Sigmoid colon (tissue), 7 donors: ENCODE measurements around the gene SAPCD1. TPM values are rescaled to one million over a fixed set of nuclear protein-coding genes. Genes with fewer than 3 reads are reported as not detected.

Experiments
- DNase-seq: peaks from one replicate; pipeline ENCODE4 v3.0.0-alpha.2; 2019
- H3K27ac ChIP-seq, 4 donors: fragments of 200-600 bp; sonication (generic); one replicate each; pipeline ENCODE4 v1.5.1; 2016 to 2019; ENCODE audit warnings: mild to moderate bottlenecking in 1 of 4
- H3K27me3 ChIP-seq, 3 donors: fragments of 200-600 bp; sonication (generic); one replicate each; pipeline ENCODE4 v1.5.1; 2019; ENCODE audit warnings: mild to moderate bottlenecking in 1 of 3
- H3K36me3 ChIP-seq, 4 donors: fragments of 200-600 bp; sonication (generic); one replicate each; pipeline ENCODE4 v1.5.1; 2016 to 2019
- H3K4me1 ChIP-seq, 4 donors: fragments of 200-600 bp; sonication (generic); one replicate each; pipeline ENCODE4 v1.5.1; 2017 to 2019
- H3K4me3 ChIP-seq, 4 donors: fragments of 200-600 bp; sonication (generic); one replicate each; pipeline ENCODE4 v1.5.1; 2017 to 2019; ENCODE audit warnings: mild to moderate bottlenecking in 2 of 4, moderate library complexity in 1 of 4
- H3K9me3 ChIP-seq, 4 donors: fragments of 200-600 bp in 3 of 4; sonication (generic) in 3 of 4; one replicate each; pipeline versions ENCODE4 v1.5.1 to v1.6.1; 2013 to 2019
- EP300 ChIP-seq, 4 donors: sonication (generic); formaldehyde crosslinking; IDR thresholded peaks; one replicate each; pipeline ENCODE4 v1.6.1; 2017; ENCODE audit warnings: antibody characterized with exemption in 4 of 4
- POLR2A ChIP-seq, 2 donors: fragments of 450-650 bp; IDR thresholded peaks; one replicate each; pipeline ENCODE4 v1.6.1; 2016; ENCODE audit warnings: antibody characterized with exemption in 2 of 2, mild to moderate bottlenecking in 2 of 2, moderate library complexity in 2 of 2
- POLR2AphosphoS5 ChIP-seq, 4 donors: sonication (generic); formaldehyde crosslinking; IDR thresholded peaks; one replicate each; pipeline ENCODE4 v1.6.1; 2017; ENCODE audit warnings: antibody characterized with exemption in 4 of 4
- WGBS, 2 donors: extraction: QIAGEN DNeasy Blood & Tissue Kit; methylation state at CpG; one replicate each; pipeline ENCODE4 v1.1.7; 2013; 5-methylcytosine and 5-hydroxymethylcytosine counted together
- intact Hi-C: fragments of 100-400 bp; cut with DNase I; formaldehyde crosslinking; loops from one replicate; pipeline ENCODE4 v1.15.1; 2023
- polyA plus RNA-seq, 3 donors: library from polyadenylated mRNA; stranded (reverse); fragments of 200-250 nt; gene quantifications; one replicate each; pipeline ENCODE4 v1.2.3, GENCODE V29; 2013
- total RNA-seq, 4 donors: library from RNA; depleted of rRNA; stranded (reverse); fragments of >200 nt; gene quantifications; one replicate each; pipeline ENCODE4 v1.1.0, GENCODE V29; 2016
- TF ChIP-seq, protein P1 (sequence below), 4 experiments: fragments of 450-650 bp in 3 of 4; fragments of 200-600 bp in 1 of 4; IDR thresholded peaks; one replicate each; pipeline ENCODE4 v1.5.1; 2016 to 2019; ENCODE audit warnings: antibody characterized with exemption in 4 of 4, mild to moderate bottlenecking in 3 of 4, moderate library complexity in 2 of 4
- donor health status: healthy with polysubstance abuse.
- donor health status: Bipolar disorder and iron deficiency.
- donor health status: healthy.

Gene SAPCD1
- total and polyA plus RNA-seq, 7 donors = 1.2 to 8.7 (median 4.2) TPM; not detected in 2

DNA sequence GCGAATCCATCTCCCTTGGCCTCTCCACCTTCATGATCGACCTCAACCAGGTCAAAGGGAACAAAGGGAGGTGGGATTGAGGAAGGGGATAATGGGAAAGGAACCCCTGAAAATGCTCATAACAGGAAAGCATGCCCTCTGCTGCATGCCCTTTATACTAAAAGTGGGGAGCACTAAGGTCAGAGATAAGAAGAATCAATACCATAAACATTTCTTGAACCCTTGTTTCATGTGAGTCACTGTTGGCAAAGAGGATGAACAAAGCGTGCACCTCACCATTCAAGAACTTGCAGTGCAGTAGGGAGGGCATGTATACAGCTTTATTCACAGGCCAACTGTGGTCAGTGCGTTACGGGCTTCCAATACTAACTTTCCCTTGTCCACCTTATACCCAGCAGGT lies 1.7 kb upstream of the SAPCD1 start:
- TF ChIP-seq POLR2AphosphoS5 (IDR thresholded peaks at IDR 0.05) (no peak), EP300 (IDR thresholded peaks at IDR 0.05) (no peak)
- no peaks in the 10 kb centered on the region for H3K9me3 ChIP-seq
- no peak overlapping the region for H3K4me3 ChIP-seq
- WGBS, 2 donors = 80 to 89% methylated on average over 5 of the region's 5 CpGs
- intact Hi-C loops = no loop called here
- peaks cover 0 to under 1% (median 0%) of the 10 kb centered on the region in 4 donors for H3K4me1 ChIP-seq
- DNase-seq = no peak
- peaks cover 0 to 5% (median 1%) of the 10 kb centered on the region in 3 donors for H3K27me3 ChIP-seq
- H3K27ac ChIP-seq = no peak overlapping the region
- H3K36me3 ChIP-seq = no peaks in the 10 kb centered on the region

DNA sequence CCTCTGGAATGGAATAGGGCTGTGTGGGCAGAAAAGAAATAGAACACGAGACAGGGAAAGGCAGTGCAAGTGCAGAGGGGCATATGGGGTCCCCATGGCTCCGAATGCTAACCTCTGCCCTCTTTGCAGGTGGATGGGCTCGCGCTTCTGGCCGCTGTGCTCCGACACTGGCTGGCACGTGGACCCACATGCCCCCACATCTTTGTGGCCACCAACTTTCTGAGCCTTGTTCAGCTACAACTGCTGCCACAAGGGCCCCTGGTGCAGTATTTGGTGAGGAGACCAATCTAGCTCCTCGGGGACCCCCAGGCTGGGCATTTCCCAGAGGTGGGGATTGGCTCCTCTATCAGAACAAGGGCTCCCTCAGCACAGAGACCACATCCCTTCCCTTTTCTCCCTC lies 1.1 kb upstream of the SAPCD1 start:
- TF ChIP-seq POLR2AphosphoS5 (IDR thresholded peaks at IDR 0.05) = no peak
- WGBS, 2 donors = 96 to 97% methylated on average over 8 of the region's 8 CpGs
- H3K4me3 ChIP-seq = no peak overlapping the region
- H3K4me1 ChIP-seq = peaks cover 0 to 6% (median 5%) of the 10 kb centered on the region in 4 donors
- peaks cover 0 to 10% (median 3%) of the 10 kb centered on the region in 3 donors for H3K27me3 ChIP-seq
- no peaks in the 10 kb centered on the region for H3K9me3 ChIP-seq
- H3K27ac ChIP-seq = no peak overlapping the region
- no peaks in the 10 kb centered on the region for H3K36me3 ChIP-seq
- intact Hi-C loops = no loop called here
- no peak for DNase-seq

DNA sequence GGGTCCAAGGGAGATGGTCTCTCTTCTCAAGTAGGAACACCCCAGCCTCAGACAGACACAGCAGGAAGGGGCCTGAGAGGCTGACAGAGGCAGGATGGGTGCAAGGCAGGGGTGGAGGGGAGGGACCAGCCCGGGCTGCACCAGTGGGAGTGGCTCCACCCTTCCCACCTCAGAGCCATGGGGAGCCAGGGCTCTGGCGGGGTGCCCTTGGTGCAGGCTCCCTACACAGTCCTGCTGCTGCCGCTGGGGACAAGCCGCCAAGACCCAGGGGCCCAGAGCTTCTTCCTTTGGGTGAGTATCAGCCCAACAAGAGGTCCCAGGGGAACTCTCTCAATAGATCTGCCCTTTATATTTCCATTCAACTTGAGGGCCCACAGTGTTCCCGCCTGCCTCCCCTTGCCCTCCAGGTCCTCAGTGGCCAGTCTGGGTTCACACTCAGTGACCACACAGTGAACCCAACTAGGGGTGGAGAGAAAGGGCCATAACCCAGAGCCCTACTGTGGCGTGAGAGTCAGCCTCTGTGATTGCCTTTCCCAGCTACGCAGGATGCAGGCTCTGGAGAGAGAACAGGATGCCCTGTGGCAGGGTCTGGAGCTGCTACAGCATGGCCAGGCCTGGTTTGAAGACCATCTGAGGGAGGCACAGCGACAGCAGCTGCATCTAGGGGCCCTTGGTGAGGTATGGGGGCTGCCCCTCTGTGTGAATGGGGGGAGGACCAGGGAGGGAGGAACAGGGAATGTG lies 592 bp downstream of the SAPCD1 start:
- intact Hi-C loops = no loop called here
- no peak for TF ChIP-seq POLR2A (IDR thresholded peaks at IDR 0.05)
- no peak for TF ChIP-seq POLR2AphosphoS5 (IDR thresholded peaks at IDR 0.05)
- TF ChIP-seq, protein P1, sequence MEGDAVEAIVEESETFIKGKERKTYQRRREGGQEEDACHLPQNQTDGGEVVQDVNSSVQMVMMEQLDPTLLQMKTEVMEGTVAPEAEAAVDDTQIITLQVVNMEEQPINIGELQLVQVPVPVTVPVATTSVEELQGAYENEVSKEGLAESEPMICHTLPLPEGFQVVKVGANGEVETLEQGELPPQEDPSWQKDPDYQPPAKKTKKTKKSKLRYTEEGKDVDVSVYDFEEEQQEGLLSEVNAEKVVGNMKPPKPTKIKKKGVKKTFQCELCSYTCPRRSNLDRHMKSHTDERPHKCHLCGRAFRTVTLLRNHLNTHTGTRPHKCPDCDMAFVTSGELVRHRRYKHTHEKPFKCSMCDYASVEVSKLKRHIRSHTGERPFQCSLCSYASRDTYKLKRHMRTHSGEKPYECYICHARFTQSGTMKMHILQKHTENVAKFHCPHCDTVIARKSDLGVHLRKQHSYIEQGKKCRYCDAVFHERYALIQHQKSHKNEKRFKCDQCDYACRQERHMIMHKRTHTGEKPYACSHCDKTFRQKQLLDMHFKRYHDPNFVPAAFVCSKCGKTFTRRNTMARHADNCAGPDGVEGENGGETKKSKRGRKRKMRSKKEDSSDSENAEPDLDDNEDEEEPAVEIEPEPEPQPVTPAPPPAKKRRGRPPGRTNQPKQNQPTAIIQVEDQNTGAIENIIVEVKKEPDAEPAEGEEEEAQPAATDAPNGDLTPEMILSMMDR (IDR thresholded peaks at IDR 0.05) = no peak
- TF ChIP-seq EP300 (IDR thresholded peaks at IDR 0.05) = no peak

DNA sequence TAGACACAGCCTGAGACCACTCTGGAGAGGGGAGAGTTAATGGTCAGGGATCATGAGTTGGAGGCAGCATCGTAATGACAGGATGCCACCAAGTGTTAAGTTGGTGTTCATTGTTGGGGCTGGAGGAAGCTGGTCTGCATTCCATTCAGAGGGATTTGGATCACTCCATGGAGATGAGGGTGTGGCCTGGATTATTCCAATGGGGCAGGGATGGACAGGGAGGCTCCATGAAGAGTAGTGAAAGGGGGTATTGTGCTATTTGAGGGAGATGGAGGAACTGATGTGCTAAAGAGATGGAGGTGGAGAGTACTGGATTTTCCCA lies 1.1 kb downstream of the SAPCD1 start:
- 18 to 34% methylated on average over 1 of the region's 1 CpG for WGBS, 2 donors
- Histone ChIP-seq H3K36me3 (no peaks in the 10 kb centered on the region), H3K27me3 (peaks cover 0 to 14% (median 3%) of the 10 kb centered on the region in 3 donors), H3K27ac (no peak overlapping the region), H3K9me3 (no peaks in the 10 kb centered on the region), H3K4me1 (peaks cover 0 to 10% (median 7%) of the 10 kb centered on the region in 4 donors), H3K4me3 (no peak overlapping the region)
- intact Hi-C loops = no loop called here
- no peak for DNase-seq
- TF ChIP-seq, protein P1 (IDR thresholded peaks at IDR 0.05) = no peak
- no peak for TF ChIP-seq POLR2A (IDR thresholded peaks at IDR 0.05)
- no peak for TF ChIP-seq EP300 (IDR thresholded peaks at IDR 0.05)
- no peak for TF ChIP-seq POLR2AphosphoS5 (IDR thresholded peaks at IDR 0.05)

More for the DNA sequence above, 592 bp downstream of the SAPCD1 start:
- no peak overlapping the region for H3K27ac ChIP-seq
- no peak overlapping the region for H3K4me3 ChIP-seq
- peaks cover 0 to 14% (median 3%) of the 10 kb centered on the region in 3 donors for H3K27me3 ChIP-seq
- no peak for DNase-seq
- H3K36me3 ChIP-seq = no peaks in the 10 kb centered on the region
- WGBS, 2 donors = 82 to 83% methylated on average over 8 of the region's 8 CpGs
- H3K9me3 ChIP-seq = no peaks in the 10 kb centered on the region
- peaks cover 0 to 10% (median 7%) of the 10 kb centered on the region in 4 donors for H3K4me1 ChIP-seq

DNA sequence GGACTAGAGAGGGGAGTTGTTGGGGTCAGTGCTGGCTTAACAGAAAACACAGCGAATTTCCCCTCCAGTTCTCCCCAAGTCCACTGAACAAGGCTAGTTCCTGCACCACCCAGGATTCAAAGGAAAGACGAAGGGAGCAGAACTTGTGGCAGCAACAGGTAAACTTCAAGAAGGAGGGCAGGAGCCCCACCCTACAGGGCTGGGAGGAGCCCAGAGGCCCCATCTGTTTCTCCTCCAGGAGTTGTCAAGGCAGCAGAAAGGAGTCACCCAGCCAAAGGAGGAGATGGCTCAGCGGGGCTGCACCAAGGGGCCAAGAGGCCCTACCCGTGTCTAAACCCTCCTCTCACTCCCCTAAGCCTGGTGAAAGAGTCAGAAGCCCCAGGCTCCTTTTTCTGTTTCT lies 1.7 kb downstream of the SAPCD1 start:
- Histone ChIP-seq H3K27me3 (peaks cover 0 to 14% (median 3%) of the 10 kb centered on the region in 3 donors), H3K9me3 (no peaks in the 10 kb centered on the region), H3K27ac (no peak overlapping the region), H3K4me3 (no peak overlapping the region), H3K36me3 (no peaks in the 10 kb centered on the region), H3K4me1 (peaks cover 0 to 10% (median 7%) of the 10 kb centered on the region in 4 donors)
- no peak for DNase-seq
- TF ChIP-seq, protein P1 (IDR thresholded peaks at IDR 0.05) = no peak
- TF ChIP-seq EP300 (IDR thresholded peaks at IDR 0.05) (no peak), POLR2A (IDR thresholded peaks at IDR 0.05) (no peak), POLR2AphosphoS5 (IDR thresholded peaks at IDR 0.05) (no peak)
- WGBS, 2 donors = 79 to 81% methylated on average over 4 of the region's 4 CpGs
- intact Hi-C loops = no loop called here
